Occipital lobe (tissue), 2 donors: ENCODE results near the gene JHY. TPM values are rescaled to one million over a fixed set of nuclear protein-coding genes. Genes with fewer than 3 reads are reported as not detected.

Source experiments
- small RNA-seq: library from RNA; depleted of rRNA; stranded (forward); fragments of <200 nt; gene quantifications from one replicate; pipeline ENCODE3, GENCODE V24; 2014
- total RNA-seq: library from RNA; depleted of rRNA; stranded (reverse); fragments of >200 nt; gene quantifications from one replicate; pipeline ENCODE4 v1.2.3, GENCODE V29; 2014

Gene JHY
- total RNA-seq, 1 donor from 2014 or later = 6.2 TPM

Small RNA genes within 50 kb of the gene (small RNA-seq; reads per million reads assigned to genes)
- gene RNU4-23P = not detected

Other genes starting within 250 kb of the JHY start
- 23.4 TPM for gene UBASH3B, start 227.0 kb upstream of the JHY start, total RNA-seq
- 0.47 TPM for gene CRTAM, start 44.3 kb upstream of the JHY start, total RNA-seq
- not detected for gene BSX, start 99.1 kb downstream of the JHY start, total RNA-seq
- 3,421 TPM for gene HSPA8, start 179.4 kb downstream of the JHY start, total RNA-seq